Calu3 (cell line): ENCODE results near the gene ABHD2. TPM values are rescaled to one million over a fixed set of nuclear protein-coding genes. Genes with fewer than 3 reads are reported as not detected.

Experiments used
- BruUV-seq: library from RNA; stranded (reverse); fragments of 400-500 nt; replicated peaks from 2 replicates; lab custom pipeline; 2021; lab: Mats Ljungman, UMichigan
- CTCF ChIA-PET: fragments of 300-600 bp; sonication (Branson Sonifier 250); formaldehyde crosslinking; loops from one replicate; lab custom pipeline; 2022; ENCODE audit warnings: antibody characterized with exemption; lab: Charles Lee
- DNase-seq: peaks from one replicate; pipeline ENCODE4 v3.0.0; 2022
- H3K27ac Mint-ChIP-seq: one replicate; pipeline ENCODE4 v1.8.0; 2022; ENCODE audit warnings: mixed read lengths; ENCODE audit not compliant: unreplicated experiment
- H3K27me3 Mint-ChIP-seq: one replicate; pipeline ENCODE4 v1.8.0; 2022; ENCODE audit warnings: mixed read lengths; ENCODE audit not compliant: unreplicated experiment
- H3K36me3 Mint-ChIP-seq: one replicate; pipeline ENCODE4 v1.8.0; 2022; ENCODE audit warnings: mild to moderate bottlenecking, moderate library complexity, mixed read lengths; ENCODE audit not compliant: insufficient read depth, unreplicated experiment
- H3K4me1 Mint-ChIP-seq: one replicate; pipeline ENCODE4 v1.8.0; 2022; ENCODE audit warnings: mild to moderate bottlenecking, low read depth, mixed read lengths; ENCODE audit not compliant: unreplicated experiment
- H3K4me3 Mint-ChIP-seq: one replicate; pipeline ENCODE4 v1.8.0; 2022; ENCODE audit warnings: mild to moderate bottlenecking, low read depth, moderate library complexity, mixed read lengths; ENCODE audit not compliant: unreplicated experiment
- H3K9me3 Mint-ChIP-seq: one replicate; pipeline ENCODE4 v1.8.0; 2022; ENCODE audit warnings: low read depth, mixed read lengths; ENCODE audit not compliant: unreplicated experiment
- CTCF ChIP-seq: fragments of 200-600 bp; IDR thresholded peaks from one replicate; pipeline ENCODE4 v1.8.0; 2022; ENCODE audit warnings: antibody characterized with exemption; ENCODE audit not compliant: unreplicated experiment
- intact Hi-C: fragments of 100-400 bp; cut with micrococcal nuclease; formaldehyde crosslinking; loops from one replicate; pipeline ENCODE4 v1.10.0; 2022; ENCODE audit not compliant: unreplicated experiment
- total RNA-seq: library from RNA; stranded (reverse); gene quantifications from 2 replicates; pipeline ENCODE4 v1.2.3, GENCODE V29; 2022

The ABHD2 gene
- total RNA-seq, 1 experiment from 2014 or later = 353 TPM

GRCh38 chr15:89113296-89114024 is 25.2 kb downstream of the ABHD2 start:
- intact Hi-C loops = loop anchor here (2.0 kb wide), 1 partner anchor 47 kb away; no protein-coding TSS in a partner anchor
- Mint-ChIP-seq H3K4me3 (peak overlapping the region; percentile 24), H3K9me3 (no peaks in the 10 kb centered on the region), H3K27ac (peak overlapping the region; percentile 87), H3K4me1 (peaks cover 77% of the 10 kb centered on the region), H3K27me3 (no peaks in the 10 kb centered on the region), H3K36me3 (peaks cover 76% of the 10 kb centered on the region)
- no peak for DNase-seq
- no TSS peak for BruUV-seq
- TF ChIP-seq CTCF = no peak
- CTCF ChIA-PET = interaction anchor here (0.6 to 3.6 kb wide), 12 partner anchors 8 to 56 kb away, joined by 3 to 21 read pairs (median 4); partner anchors contain the start of gene ABHD2

DNA sequence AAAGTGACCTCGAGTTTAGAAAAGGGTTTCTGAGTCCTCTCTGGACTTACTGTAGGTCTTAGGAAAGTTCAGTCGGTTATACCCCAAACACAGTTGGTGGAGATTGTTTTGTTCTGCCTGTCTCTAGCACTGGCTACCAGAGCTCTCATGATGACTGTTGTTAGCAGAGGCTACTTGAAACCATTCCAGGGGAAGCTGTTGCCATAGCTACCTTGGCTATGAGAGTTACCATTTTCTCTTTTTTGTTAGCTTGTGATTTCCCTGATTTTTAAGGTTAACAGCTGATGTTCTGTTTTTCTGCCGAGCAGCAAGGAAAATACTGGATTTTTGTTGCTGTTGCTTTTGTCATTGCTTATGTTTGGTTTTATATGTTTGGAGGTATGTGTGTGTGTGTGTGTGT is 26.7 kb downstream of the ABHD2 start:
- H3K4me1 Mint-ChIP-seq = peaks cover 80% of the 10 kb centered on the region
- no peaks in the 10 kb centered on the region for H3K9me3 Mint-ChIP-seq
- CTCF ChIA-PET = interaction anchor here (0.6 to 2.9 kb wide), 5 partner anchors 9 to 65 kb away, joined by 3 to 16 read pairs (median 3); partner anchors contain the start of gene ABHD2

DNA sequence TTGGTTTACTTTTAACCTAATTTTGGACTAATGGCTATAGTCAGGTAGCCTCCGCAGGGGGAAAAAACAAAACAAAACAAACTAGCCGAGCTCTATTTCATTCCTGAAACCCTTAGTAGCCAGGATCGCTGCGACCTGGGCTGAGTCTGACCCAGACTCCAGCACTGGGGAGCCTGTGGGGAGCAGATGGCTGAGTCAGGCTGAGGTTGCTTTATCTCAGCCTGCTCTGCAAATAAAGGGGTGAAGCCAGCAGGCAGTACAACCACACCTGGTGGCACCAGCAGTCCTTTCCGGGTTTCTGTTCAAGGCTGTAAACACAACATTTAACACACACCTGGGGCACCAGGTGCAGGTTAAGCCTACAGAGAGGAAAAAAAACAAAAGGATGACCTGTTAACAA is 27.3 kb downstream of the ABHD2 start:
- CTCF ChIA-PET = interaction anchor here (0.7 to 2.9 kb wide), 3 partner anchors 9 to 26 kb away, joined by 3 to 16 read pairs (median 3); partner anchors contain the start of gene ABHD2
- DNase-seq = peak; percentile 76
- no peaks in the 10 kb centered on the region for H3K27me3 Mint-ChIP-seq
- peak overlapping the region; percentile 86 for H3K27ac Mint-ChIP-seq
- peaks cover 84% of the 10 kb centered on the region for H3K36me3 Mint-ChIP-seq
- no peak for TF ChIP-seq CTCF
- H3K4me3 Mint-ChIP-seq = peak overlapping the region; percentile 27
- H3K4me1 Mint-ChIP-seq = peaks cover 85% of the 10 kb centered on the region
- intact Hi-C loops = no loop called here
- no peaks in the 10 kb centered on the region for H3K9me3 Mint-ChIP-seq
- no TSS peak for BruUV-seq

More for the DNA sequence above, 26.7 kb downstream of the ABHD2 start:
- TSS peak; percentile 42 for BruUV-seq
- no peak for DNase-seq
- Mint-ChIP-seq H3K4me3 (peak overlapping the region; percentile 27), H3K27ac (peak overlapping the region; percentile 86), H3K27me3 (no peaks in the 10 kb centered on the region), H3K36me3 (peaks cover 84% of the 10 kb centered on the region)
- intact Hi-C loops = no loop called here
- TF ChIP-seq CTCF = no peak

DNA sequence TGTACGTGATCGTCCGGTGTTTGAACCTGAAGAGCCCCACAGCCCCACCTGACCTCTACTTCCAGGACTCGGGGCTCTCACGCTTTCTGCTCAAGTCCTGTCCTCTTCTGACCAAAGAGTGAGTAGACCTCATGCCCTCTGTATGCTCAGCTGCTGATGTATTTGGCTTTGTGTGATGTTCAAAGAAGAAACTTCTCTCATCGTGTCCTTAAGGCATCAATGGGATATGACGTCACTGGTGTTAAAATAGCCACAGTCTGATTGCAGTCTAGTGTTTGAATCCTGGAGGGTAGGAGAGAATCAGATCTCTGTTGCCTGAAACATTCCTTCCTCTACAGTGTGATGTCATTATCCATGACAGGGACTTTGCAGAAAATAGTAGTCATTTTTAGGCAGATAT is 28.1 kb downstream of the ABHD2 start:
- no peak for TF ChIP-seq CTCF
- no peaks in the 10 kb centered on the region for H3K27me3 Mint-ChIP-seq
- peaks cover 94% of the 10 kb centered on the region for H3K4me1 Mint-ChIP-seq
- H3K9me3 Mint-ChIP-seq = no peaks in the 10 kb centered on the region
- peak overlapping the region; percentile 27 for H3K4me3 Mint-ChIP-seq
- H3K36me3 Mint-ChIP-seq = peaks cover 86% of the 10 kb centered on the region
- intact Hi-C loops = no loop called here
- CTCF ChIA-PET = interaction anchor here (2.9 kb wide), 1 partner anchor 27 kb away, joined by 16 read pairs; the partner anchor contains the start of gene ABHD2
- peak overlapping the region; percentile 86 for H3K27ac Mint-ChIP-seq
- no TSS peak for BruUV-seq
- DNase-seq = no peak
